Ishikawa (cell line): Measurements from ENCODE around the gene B4GALNT3.

Experiments
- EGR1 ChIP-seq: IDR thresholded peaks from 2 replicates; pipeline ENCODE4 v1.6.1; 2012
- EP300 ChIP-seq: IDR thresholded peaks from 2 replicates; pipeline ENCODE4 v1.6.1; 2012; ENCODE audit warnings: borderline replicate concordance
- MAX ChIP-seq: IDR thresholded peaks from 2 replicates; pipeline ENCODE4 v1.6.1; 2012
- TF ChIP-seq, protein P1 (sequence below): IDR thresholded peaks from 2 replicates; pipeline ENCODE4 v1.6.1; 2012; ENCODE audit warnings: low read depth, mild to moderate bottlenecking

- TF ChIP-seq, protein P1, sequence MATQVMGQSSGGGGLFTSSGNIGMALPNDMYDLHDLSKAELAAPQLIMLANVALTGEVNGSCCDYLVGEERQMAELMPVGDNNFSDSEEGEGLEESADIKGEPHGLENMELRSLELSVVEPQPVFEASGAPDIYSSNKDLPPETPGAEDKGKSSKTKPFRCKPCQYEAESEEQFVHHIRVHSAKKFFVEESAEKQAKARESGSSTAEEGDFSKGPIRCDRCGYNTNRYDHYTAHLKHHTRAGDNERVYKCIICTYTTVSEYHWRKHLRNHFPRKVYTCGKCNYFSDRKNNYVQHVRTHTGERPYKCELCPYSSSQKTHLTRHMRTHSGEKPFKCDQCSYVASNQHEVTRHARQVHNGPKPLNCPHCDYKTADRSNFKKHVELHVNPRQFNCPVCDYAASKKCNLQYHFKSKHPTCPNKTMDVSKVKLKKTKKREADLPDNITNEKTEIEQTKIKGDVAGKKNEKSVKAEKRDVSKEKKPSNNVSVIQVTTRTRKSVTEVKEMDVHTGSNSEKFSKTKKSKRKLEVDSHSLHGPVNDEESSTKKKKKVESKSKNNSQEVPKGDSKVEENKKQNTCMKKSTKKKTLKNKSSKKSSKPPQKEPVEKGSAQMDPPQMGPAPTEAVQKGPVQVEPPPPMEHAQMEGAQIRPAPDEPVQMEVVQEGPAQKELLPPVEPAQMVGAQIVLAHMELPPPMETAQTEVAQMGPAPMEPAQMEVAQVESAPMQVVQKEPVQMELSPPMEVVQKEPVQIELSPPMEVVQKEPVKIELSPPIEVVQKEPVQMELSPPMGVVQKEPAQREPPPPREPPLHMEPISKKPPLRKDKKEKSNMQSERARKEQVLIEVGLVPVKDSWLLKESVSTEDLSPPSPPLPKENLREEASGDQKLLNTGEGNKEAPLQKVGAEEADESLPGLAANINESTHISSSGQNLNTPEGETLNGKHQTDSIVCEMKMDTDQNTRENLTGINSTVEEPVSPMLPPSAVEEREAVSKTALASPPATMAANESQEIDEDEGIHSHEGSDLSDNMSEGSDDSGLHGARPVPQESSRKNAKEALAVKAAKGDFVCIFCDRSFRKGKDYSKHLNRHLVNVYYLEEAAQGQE = no peak
- TF ChIP-seq MAX (no peak), EP300 (no peak), EGR1 (no peak)
Observed at GRCh38 chr12:449203-449602, 10.5 kb upstream of the B4GALNT3 start.
